22Rv1 (cell line): ENCODE measurements around the gene PTPRD.

Experiments
- CTCF ChIP-seq: fragments of 450-650 bp; IDR thresholded peaks from 2 replicates; pipeline ENCODE4 v1.5.1; 2017; ENCODE audit warnings: mild to moderate bottlenecking
- ZFX ChIP-seq: fragments of 450-650 bp; IDR thresholded peaks from 2 replicates; pipeline ENCODE4 v1.6.1; 2017; ENCODE audit warnings: antibody characterized with exemption, borderline replicate concordance

DNA sequence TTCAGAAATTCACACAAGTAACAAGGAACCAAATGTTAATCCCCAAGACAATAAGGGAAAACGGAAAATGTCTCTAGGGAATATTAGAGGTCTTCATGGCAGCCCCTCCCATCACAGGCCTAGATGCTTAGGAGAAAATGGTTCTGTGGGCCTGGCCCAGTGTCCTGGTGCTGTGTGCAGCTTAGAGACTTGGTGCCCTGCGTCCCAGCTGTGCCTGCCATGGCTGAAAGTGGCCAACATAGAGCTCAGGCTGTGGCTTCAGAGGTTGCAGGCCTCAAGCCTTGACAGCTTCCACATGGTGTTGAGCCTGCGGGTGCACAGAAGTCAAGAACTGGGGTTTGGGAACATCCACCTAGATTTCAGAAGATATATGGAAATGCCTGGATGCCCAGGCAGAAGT, 942.3 kb downstream of the PTPRD start:
- TF ChIP-seq CTCF (no peak), ZFX (no peak)
